NCI-H1436 treated with DMSO at 0.1 percent for 48 hours (cell line): Measurements from ENCODE around the gene SLC26A6.

ENCODE experiments used
- DNase-seq: peaks from one replicate; lab custom pipeline; 2025; lab: John Stamatoyannopoulos, UW

Gene SLC26A6

DNA sequence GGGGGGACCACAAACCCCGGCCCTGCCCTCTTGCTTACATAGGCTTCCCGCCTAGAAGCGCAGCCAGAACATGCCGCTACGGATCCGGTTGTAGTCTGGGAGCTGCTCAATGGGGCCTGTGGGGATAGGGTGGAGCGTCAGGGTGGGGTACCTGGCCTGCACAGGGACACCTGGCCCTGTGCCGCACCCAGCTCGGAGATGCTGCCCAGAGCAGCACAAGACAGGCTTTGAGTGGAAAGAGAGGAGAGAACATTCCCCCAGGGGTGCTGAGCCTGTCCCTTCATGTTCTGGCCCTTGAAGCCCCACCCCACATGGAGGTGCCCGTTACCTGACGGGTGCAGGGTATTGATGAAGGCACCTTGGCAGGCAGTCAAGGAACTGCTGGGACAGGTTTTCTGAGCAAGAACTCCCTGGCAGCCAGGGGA, 36.2 kb downstream of the SLC26A6 start:
- no peak for DNase-seq

GRCh38 chr3:48598323-48599076, 36.8 kb downstream of the SLC26A6 start:
- no peak for DNase-seq

GRCh38 chr3:48597408-48597800, 37.9 kb downstream of the SLC26A6 start:
- DNase-seq, result no peak

DNA sequence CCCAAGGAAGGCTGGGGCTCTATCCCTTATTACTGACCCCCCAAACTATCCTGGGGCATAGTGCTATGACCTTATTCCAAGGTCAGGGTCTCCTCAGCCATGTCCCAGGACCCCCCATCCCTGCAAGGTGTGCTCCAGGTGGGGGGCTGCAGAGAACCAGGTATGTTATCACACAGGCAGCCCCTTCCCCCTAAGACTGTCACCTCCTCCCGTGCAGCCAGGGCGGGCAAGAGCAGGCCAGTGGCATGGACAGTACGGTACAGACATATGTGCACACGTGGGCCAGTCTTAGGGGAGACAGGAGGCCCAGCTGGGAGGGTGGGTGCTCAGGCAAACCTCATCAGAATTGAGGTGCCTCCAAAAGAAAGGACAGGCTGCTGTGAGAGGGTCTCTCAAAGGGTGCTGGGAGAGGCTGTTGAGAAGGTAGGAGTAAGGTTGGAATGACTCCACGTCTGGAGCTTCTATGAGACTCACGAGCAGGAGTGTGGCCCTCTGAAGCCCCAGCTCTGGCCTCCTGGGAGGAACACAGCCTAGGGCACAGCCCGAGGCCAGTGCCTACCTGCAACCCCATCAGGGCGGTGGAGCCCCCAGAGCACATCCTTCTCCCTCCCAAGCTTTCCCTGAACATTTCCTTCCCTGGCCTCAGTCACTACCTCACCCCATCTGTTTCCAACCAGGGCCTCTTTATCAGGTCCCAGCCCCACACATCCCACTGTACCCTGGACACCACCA, 38.4 kb downstream of the SLC26A6 start:
- no peak for DNase-seq

DNA sequence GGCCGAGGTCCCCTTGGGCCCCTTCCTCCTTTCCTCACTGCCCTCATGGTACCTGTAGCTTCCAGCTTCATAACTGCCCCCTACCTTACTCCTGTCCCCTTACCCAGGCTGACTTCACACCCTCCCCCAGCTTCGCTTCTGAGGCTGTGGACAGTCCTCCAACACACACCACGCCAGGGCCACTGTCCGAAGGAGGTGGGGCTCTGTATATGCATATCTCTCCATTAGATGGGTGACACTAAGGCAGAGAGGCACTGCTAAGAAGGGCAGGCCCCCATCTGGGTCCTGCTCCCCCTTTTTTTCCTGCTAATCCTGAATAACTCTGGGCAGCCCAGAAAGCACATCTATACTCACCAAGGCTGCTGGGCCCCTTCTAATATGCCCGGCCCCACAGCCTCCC, 39.1 kb downstream of the SLC26A6 start:
- DNase-seq, result no peak

- DNase-seq, result no peak
Measured at GRCh38 chr3:48595526-48596121, 39.6 kb downstream of the SLC26A6 start.

- no peak for DNase-seq
Measured at GRCh38 chr3:48595075-48595525, 40.2 kb downstream of the SLC26A6 start, which contains the start of gene COL7A1. Gene COL7A1 (minus strand): TSS chr3:48595329. CDS start chr3:48595159, 170 bp downstream.

DNA sequence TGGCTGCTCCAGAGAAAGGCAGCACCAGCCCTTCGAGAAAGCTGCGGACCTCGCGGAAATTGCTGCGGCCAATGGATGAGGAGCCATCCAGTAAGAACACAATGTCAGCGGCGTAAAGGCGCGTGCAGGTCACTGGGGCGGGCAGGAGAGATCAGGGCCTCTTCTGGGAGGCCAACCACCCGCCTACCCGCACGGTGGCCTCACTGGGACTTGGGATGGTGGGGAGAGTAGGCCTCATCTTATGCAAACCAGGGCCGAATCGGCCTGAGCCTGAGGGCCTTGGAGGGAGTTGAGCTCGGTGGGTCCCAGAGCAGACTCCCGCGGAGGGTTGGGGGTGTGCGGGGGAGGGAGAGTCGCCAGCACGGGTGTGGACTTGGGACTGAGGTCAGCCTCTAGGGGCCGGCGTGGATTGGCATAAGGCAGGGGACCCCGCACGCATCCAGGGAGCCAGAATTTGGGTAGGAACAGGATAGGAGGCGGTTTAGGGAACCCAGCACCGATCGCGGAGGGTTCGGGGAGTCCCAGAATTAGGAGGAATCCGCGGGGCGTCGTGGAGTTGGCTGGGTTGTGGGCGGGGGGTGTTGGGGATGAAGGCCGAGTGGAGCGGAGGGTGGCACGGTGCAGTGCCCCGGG, 40.7 kb downstream of the SLC26A6 start:
- no peak for DNase-seq

- no peak for DNase-seq
Measured at GRCh38 chr3:48593337-48593736, 41.9 kb downstream of the SLC26A6 start.

DNA sequence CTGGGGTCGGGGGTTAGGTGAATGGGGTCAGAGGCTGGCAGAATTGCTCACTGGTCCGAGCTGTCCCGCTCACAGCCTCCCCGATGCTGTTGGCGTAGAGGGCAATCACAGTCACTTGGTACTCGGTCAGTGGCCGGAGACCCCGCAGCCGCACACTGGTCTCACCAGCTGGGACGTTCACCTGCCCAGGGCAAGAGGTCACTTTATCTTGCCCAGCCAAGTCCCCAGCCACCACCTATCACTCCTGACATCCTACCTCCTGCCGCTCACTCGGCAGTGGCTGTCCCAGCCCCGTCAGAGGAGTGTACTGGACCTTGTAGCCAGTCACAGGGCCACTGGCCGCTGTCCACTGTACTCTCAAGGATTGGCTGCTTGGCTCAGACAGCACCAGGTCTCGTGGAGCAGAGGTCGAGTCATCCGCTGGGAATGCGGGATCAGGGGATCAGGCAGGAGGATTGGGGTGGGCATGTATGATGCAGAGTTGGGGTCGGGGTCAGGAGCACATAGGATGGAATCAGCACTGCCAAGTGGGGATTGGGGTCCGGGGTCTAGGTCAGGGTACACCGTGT, 42.7 kb downstream of the SLC26A6 start:
- DNase-seq, result no peak

- DNase-seq, result no peak
Measured at GRCh38 chr3:48591886-48592518, 43.3 kb downstream of the SLC26A6 start.

GRCh38 chr3:48591436-48591835, 43.8 kb downstream of the SLC26A6 start:
- no peak for DNase-seq

DNA sequence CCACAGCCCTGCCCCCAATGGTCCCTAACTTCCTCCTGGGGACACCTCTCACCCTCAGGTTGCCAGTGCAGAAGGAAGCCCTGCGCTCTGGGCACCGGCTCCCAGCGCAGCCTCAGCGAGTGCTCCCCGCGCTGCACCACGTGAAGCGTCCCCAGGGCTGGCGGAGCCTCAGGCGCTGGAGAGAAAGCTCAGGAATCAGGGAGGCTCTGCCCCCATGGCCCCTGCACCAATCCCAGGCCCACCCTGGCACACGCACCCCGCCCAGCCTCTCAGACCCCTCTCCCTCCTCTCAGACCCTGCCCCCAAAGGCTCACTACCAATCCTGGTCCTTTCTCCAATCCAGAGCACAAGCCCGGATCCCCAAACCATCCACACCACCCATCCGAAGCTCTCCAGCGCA, 47.0 kb downstream of the SLC26A6 start:
- no peak for DNase-seq

DNA sequence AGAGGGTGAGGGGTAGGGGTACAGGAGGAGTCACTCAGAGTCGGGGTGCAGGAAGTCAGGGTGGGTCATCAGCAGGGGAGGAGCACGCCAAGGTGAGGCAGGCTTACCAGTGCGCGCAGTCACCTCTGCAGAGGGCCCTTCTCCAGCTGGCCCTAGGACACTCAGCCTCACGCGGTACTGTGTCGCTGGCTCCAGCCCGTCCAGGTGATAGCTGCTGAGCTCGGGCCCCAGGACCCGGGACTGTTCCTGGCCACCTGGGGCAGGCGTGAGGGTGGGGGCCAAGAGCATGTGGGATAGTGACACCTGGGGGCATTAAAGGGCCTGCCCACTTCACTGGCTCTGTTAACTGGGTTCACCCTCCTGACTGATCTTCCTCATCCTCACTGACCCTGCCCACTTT, 47.6 kb downstream of the SLC26A6 start:
- DNase-seq, result no peak

DNA sequence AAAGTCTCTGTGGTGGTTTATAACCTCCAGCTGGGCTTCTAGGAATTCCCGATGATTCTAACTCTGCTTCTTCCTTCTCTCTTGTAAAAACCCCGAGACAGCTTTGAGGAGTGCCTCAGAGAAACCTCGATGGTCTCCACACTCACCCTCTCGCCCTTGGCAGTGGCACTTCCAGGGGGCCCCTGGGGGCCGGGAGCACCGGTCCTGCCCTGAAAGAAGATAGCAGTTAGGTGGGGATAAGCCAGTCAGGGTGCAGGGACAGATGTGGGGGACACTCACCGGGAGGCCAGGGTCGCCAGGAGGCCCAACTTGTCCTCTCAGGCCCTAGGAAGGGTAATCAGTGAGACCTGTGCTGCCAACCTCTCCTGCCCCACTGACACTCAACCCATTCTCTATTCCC, 49.9 kb downstream of the SLC26A6 start:
- no peak for DNase-seq

DNA sequence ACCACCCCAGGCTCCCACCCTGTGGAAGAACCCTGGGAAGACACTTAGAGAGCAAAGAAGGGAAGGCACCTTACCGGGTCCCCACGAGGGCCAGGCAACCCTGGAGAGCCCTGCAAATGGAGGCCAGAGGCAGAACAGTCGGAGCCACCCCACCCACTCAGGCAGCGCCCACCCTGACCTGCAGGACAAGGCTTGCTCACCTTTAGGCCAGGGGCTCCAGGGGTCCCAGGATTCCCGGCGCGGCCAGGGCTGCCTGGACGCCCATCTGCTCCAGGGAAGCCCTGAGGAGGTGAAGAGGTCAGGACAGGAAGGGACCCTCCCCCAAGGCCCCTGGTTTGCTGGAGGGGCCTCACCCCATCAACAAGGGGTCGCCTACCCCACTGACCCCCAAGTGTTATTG, 50.4 kb downstream of the SLC26A6 start:
- DNase-seq, result no peak

DNA sequence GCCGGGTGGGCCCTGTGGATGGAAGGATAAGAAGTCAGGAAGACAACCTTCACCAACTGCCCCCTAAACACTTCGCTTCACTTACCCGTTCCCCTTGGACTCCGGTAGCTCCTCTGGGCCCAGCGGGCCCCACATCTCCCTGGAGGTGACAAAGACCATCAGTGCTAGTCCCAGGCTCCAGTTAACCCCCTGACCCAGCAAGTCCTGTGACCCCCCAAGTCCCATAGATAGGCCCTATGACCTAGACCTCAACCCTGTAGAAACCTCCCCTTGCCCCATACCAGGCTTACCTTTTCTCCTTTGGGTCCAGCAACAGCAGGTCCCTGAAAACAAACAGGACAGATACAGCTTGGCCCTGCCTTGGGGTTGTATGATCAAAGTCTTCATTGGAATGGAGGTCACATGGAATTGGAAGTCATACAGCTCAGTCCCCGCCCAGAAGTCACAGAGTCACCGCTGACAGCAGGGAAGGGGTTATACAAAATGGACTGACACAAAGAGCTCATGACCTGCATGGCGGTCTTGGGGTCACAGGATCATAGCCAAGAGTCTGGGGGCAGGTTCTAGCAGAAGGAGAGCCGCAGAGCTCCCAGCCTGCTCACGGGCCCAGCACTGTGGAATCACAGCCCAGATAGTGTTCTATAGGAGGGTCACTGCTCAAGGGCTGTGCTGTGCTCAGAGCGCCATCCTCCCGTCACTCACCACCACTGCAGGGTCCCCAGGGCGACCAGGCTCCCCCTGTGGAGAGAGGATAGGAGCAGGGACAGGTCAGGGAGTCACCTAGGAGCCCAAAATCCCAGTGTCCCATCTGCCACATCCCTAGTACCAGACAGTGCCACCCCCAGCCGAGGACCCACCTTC, 53.4 kb downstream of the SLC26A6 start:
- DNase-seq, result no peak

- DNase-seq, result no peak
Measured at GRCh38 chr3:48576647-48577046, 58.6 kb downstream of the SLC26A6 start.
